GM10266 (cell line): ENCODE data around the gene RDX.

Source experiments
- DNase-seq: peaks from one replicate; pipeline ENCODE4 v3.0.0; 2012; ENCODE audit errors: extremely low spot score
- TF ChIP-seq, protein P1 (sequence below): IDR thresholded peaks from 2 replicates; pipeline ENCODE4 v1.5.1; 2012; ENCODE audit warnings: mild to moderate bottlenecking, low read depth; ENCODE audit not compliant: control insufficient read depth, insufficient read depth; ENCODE audit errors: missing control alignments

Gene RDX

DNA sequence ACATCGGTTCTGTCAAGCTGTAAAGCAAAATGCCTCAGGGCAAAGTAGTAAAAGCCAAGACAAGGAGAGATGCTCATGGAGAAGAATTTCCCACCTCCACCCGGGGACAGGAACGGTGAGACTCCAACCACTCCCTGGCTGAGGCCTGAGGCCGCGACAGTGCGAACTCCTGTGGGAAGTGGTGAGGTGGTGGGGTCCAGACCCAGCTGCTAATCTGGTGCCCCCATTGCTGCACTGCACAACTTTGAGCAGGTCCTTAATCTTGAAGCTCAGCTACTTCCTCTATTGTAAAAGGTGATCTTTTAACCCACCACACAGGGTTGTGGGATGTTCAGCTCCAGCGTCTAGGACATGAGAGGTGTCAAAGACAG lies 119.3 kb downstream of the RDX start:
- TF ChIP-seq, protein P1, sequence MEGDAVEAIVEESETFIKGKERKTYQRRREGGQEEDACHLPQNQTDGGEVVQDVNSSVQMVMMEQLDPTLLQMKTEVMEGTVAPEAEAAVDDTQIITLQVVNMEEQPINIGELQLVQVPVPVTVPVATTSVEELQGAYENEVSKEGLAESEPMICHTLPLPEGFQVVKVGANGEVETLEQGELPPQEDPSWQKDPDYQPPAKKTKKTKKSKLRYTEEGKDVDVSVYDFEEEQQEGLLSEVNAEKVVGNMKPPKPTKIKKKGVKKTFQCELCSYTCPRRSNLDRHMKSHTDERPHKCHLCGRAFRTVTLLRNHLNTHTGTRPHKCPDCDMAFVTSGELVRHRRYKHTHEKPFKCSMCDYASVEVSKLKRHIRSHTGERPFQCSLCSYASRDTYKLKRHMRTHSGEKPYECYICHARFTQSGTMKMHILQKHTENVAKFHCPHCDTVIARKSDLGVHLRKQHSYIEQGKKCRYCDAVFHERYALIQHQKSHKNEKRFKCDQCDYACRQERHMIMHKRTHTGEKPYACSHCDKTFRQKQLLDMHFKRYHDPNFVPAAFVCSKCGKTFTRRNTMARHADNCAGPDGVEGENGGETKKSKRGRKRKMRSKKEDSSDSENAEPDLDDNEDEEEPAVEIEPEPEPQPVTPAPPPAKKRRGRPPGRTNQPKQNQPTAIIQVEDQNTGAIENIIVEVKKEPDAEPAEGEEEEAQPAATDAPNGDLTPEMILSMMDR: no peak
- no peak for DNase-seq

DNA sequence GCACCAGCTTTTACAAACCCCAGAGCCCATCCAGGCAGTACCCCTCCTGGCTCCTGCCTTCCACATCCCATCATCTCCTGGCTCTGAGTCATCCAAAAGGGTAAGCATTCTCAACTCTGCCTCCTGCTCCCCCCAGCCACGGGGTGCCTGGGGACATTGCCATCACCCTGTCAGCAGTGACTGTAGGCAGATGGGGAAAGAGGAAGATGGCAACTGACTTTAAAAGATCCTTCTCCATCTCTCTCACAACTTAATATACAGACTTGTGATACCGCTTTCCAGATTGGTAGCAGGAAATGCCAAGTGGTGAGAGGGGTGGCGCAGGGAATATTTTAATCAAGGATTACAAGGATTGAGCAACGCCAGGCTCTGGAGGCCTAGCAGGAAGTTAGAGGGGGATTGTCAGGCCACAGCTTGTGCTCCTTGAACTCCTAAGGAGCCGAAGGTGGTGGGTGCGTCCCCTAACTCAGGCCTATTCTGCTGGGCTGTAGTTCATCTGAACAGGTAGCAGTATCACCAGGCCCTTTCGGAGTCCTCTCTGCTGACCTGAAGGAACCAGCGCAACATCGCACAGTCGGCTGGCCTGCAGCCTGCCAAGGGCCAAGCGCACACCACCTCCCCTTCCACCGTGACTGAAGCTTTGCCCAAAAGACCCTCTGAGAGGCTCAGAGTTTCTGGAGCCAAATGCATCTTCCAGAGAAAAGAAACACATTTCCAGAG lies 119.9 kb downstream of the RDX start:
- TF ChIP-seq, protein P1: no peak
- no peak for DNase-seq

DNA sequence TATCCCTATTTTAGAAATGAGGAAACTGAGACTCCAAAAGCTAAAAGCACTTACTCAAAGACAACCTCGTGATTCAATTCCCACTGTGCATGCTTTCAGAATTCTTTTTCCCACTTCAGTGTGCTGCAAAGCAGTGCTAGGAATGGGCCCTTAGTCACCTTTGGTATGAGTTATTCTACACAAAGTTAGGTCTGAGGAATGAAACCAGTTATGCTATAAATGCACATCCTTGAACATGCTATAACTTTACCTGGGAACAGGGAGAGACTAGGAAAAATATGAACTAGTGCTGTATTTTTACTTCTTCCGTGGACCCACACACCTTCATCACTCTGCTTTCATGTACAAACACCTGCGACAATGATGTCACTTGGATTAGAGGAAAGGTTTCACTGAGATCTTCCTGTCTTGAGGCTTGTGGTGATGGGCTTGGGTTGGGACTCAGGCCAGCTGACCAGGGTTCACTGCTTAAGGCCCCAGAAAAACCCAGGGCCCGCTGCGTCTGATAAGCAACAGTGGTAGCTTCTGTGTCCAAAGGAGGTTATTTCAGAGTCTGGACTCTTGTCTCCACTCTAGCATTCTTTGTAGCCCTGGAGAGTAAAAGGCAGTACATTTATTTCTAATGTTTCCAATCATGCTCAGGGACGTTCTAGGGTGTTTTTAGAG lies 121.6 kb downstream of the RDX start:
- no peak for DNase-seq
- TF ChIP-seq, protein P1: no peak

- TF ChIP-seq, protein P1: peak; percentile 77
- DNase-seq: peak; percentile 53
These were observed 122.4 kb downstream of the RDX start for GRCh38 chr11:110173811-110174644.

DNA sequence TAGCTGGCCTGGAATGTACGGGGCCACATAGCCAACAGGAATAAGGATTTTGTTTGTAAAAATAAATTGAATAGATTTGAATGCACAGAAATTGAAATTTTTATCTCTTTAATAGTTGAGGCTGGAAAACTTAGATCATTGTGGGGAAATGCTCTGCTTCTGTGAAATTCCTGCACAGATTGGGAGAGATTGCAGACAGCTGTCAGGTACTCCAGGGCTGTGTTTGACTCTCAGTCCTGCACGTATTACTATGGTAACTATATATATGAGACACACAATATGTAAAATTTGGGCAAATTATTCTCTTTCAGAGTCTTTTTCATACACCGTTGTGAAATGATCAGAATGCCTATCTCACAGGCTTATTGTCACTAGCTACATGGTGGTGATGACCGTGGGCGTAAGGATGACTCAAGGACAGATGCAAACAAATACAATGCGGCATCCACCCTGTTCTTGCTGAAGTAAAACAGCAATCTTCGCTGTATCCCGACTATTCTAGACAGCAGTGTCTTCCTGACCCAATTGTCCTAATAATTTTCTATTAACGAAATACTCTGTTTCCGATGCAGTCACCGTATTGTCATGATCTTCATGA lies 123.8 kb downstream of the RDX start:
- DNase-seq: no peak
- TF ChIP-seq, protein P1: no peak

DNA sequence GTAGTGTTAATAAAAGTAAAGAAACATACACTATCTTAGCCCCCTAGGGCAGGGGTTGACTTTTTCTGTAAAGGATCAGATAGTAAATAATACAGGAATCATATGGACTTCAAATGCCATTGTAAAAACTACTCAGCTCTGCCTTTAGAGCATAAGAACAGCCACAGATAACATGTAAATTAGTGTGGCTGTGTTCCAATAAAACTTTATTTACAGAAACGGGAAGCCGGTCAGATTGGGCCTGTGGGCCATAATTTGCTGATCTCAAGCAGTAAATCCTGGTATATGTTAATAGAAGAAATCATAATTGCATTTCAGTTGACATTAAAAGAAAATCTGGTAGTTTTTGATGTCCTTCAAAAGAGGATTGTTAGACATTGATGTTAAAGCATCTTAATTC lies 126.7 kb downstream of the RDX start:
- no peak for DNase-seq
- TF ChIP-seq, protein P1: no peak
